ENCODE results near the gene ADGRA3.

GRCh38 chr4:22487328-22487727 is 28.5 kb downstream of the ADGRA3 start:
- TF ChIP-seq SIN3A (IDR thresholded peaks at IDR 0.05; ENCODE audit: borderline replicate concordance, insufficient read depth, low read length) (no peak), TAF1 (IDR thresholded peaks at IDR 0.05; ENCODE audit: borderline replicate concordance, insufficient read depth, low read length) (no peak), REST (IDR thresholded peaks at IDR 0.05; ENCODE audit: insufficient read depth in 1 of 2, low read depth in 2 of 2, low read length in 2 of 2) (no peak), POLR2AphosphoS5 (IDR thresholded peaks at IDR 0.05; ENCODE audit: low read depth, low read length) (no peak)
